Body of pancreas (tissue), 4 donors: ENCODE data around the gene STRC.
"Not testable (repeated sequence)": the region's sequence is repeated elsewhere in the genome, so short reads cannot be mapped to it uniquely, and the experiment has no call there.

Experiments
- POLR2A ChIP-seq, 3 donors: fragments of 450-650 bp; IDR thresholded peaks; one replicate each; pipeline ENCODE4 v1.6.1; 2016; ENCODE audit warnings: antibody characterized with exemption in 3 of 3, mild to moderate bottlenecking in 2 of 3
- TF ChIP-seq, protein P1 (sequence below), 7 experiments: fragments of 450-650 bp in 4 of 7; fragments of 200-600 bp in 3 of 7; sonication (generic) in 3 of 7; IDR thresholded peaks; one replicate each; pipeline ENCODE4 v1.5.1; 2016 to 2019; ENCODE audit warnings: antibody characterized with exemption in 7 of 7

DNA sequence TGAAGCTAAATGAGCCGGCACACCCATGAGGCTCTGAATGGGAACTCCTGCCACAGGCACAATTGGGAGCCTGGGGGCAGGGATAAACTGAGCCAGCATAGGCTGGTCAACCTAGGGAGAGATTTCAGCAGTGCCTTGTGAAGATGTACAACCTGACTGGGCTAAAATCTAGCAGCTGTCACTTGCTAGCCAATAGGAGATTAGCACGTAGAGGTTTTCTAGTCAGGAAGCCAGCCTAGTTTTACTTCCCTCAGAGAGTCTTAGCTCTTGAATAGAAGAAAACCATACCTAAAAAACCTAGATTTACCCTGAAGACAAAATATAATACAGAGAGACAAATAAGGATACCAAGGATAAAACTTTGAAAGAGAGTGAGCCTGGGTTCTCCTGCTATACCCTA, 43.7 kb upstream of the STRC start:
- TF ChIP-seq, protein P1, sequence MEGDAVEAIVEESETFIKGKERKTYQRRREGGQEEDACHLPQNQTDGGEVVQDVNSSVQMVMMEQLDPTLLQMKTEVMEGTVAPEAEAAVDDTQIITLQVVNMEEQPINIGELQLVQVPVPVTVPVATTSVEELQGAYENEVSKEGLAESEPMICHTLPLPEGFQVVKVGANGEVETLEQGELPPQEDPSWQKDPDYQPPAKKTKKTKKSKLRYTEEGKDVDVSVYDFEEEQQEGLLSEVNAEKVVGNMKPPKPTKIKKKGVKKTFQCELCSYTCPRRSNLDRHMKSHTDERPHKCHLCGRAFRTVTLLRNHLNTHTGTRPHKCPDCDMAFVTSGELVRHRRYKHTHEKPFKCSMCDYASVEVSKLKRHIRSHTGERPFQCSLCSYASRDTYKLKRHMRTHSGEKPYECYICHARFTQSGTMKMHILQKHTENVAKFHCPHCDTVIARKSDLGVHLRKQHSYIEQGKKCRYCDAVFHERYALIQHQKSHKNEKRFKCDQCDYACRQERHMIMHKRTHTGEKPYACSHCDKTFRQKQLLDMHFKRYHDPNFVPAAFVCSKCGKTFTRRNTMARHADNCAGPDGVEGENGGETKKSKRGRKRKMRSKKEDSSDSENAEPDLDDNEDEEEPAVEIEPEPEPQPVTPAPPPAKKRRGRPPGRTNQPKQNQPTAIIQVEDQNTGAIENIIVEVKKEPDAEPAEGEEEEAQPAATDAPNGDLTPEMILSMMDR (IDR thresholded peaks at IDR 0.05), result not testable (repeated sequence)
- TF ChIP-seq POLR2A (IDR thresholded peaks at IDR 0.05), result not testable (repeated sequence)
